CD4-positive, alpha-beta T cell treated with Interleukin-6 at 100 ng/mL for 8 hours (primary cell): ENCODE results near the gene TNS3.
"Not testable (repeated sequence)": the region's sequence is repeated elsewhere in the genome, so short reads cannot be mapped to it uniquely, and the experiment has no call there.

Source experiments
- DNase-seq: peaks from one replicate; pipeline ENCODE4 v3.0.0-alpha.2; 2020; ENCODE audit warnings: mixed read lengths, low spot score

TNS3 gene

DNA sequence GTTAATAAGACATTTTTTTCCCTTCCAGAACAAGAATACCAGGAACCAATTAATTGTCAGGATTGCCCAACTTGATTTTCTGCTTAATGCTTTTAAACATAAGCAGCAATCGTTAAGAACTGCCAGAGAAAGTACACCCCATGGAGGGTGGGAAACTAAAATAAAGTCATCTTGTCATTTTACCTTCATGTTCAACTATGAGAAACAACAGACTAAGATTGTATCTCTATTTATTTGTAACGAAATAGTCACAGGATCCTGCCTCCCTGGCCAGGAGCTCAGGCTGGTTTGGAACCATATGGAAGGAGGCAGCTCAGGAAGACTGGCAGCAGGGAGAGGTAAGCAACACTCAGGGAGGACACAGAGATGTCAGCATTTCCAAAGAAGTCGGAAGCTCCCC, 129.6 kb downstream of the TNS3 start:
- no peak for DNase-seq

DNA sequence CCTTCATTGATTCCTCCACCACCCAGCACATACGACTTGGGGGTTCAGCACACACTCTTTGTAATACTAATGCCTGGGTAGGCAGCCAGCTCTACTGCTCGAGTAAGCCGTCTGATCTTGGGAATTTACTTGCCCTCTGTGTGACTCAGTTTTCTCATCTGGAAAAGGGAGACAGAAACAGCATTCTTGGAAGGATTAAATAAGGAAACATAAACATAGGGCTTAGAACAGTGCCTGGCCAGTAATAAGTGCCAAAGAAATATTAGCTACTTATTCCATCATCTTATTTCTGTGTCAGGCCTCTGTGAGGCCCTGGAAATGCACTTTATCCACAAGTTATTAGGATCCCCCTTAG, 130.1 kb downstream of the TNS3 start:
- no peak for DNase-seq

DNA sequence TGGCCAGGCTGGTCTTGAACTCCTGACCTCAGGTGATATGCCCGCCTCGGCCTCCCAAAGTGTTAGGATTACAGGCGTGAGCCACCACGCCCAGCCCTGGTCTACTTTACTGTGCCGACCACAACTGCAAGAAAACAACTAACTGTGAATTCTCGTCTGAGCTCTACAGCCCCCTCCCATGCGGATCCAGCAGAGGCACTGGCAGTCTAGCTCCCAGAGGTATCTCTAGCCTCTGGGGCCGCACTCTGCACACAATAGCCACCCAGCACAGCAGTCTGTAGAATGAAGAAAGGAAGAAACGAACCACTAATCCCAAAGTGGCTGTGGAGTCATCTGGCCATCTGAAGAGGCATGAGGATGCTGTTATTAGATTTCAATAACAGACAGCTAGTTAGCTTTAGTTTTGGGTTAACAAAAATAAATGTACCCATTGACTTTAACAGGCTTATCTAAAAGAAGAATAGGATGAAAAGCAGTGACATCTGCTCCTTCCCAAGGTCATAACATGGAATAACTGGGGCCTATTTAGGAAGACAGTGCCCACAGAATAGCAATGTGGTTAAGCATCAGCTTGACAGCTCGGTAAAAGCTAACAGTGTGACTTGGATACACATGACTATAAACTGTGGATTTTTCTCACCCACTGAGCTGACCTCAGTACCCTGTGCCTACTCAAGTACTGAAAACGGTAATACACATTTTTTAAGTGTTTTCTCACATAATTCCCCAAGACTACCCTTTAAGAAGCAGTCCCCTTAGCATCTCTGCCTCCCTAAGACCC, 131.9 kb downstream of the TNS3 start:
- DNase-seq: no peak

DNA sequence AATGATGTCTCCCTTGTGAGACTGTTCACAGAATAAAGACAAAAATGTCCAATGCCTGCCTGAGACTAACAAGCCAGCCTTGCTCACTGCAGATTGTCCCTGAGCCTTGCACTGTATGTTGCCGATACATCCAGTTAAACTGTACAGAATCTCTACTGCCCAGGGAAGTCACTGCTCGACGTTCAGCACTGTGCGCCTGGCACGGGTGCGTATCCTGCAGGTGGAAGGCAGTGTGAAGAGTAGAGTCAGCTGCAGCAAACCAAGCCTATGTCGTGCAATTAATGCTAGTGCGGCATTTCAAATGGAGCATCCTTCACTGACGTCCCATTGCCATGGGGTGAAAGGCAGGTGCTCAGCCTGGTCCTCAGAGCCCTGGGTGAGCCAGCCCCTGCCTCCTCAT, 132.9 kb downstream of the TNS3 start:
- no peak for DNase-seq

DNA sequence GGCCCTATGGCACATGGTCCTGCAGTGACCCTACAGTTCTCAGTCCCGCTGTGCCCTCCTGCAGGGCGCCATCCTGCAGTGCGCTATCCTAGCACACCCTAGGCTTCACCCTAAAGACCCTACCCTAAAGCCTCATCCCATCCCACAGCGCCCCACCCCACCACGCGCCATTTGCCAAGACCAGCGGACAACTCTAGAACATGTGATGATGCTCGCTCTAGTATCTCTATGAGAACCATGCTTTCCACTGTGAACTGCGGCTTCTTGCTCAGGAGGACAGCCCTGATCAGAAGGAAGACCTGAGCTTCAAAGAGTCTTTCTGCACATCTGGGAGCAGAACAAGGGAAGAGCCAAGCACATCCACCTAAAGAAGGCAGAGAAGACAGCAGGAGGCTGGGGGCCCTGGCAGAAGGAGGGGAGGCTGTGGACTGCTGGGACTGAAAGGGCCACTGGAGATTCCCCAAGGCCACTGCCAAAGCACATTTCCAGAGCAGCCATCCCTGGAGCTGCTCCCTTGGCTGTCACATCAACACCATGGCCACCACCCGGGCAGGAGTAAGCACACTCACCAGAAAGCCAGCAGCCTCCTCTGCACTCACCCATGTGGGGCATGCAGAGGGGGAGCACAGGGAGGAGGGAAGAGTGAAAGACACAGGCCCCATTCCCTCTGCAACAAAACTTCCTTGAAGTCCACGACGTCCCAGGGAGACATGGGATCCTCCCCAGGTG, 134.1 kb downstream of the TNS3 start:
- DNase-seq: no peak

DNA sequence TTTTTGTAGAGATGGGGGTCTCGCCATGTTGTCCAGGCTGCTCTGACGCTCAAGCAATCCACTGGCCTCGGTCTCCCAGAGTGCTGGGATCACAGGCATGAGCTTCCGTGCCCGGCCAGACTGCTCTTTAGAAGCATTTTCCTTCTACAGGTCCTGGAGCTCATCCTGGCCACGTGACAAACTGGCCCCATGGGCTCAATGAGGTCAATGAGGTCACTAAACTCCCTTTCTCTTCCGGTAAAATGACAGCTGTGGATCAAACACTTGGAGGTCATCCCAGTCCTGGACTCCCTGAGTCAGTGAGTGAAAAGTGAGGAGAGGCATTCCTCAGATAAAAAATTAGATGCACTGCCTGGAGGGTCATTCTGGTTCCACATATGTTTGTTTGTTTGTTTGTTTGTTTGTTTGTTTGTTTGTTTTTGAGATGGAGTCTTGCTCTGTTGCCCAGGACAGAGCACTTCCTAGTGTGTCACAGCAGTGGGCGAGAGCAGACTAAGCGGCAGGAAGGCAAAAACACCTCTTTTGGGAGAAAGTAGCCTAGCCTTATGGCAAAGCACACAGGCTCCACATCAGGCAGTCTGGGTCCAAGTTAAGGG, 134.9 kb downstream of the TNS3 start:
- no peak for DNase-seq

DNA sequence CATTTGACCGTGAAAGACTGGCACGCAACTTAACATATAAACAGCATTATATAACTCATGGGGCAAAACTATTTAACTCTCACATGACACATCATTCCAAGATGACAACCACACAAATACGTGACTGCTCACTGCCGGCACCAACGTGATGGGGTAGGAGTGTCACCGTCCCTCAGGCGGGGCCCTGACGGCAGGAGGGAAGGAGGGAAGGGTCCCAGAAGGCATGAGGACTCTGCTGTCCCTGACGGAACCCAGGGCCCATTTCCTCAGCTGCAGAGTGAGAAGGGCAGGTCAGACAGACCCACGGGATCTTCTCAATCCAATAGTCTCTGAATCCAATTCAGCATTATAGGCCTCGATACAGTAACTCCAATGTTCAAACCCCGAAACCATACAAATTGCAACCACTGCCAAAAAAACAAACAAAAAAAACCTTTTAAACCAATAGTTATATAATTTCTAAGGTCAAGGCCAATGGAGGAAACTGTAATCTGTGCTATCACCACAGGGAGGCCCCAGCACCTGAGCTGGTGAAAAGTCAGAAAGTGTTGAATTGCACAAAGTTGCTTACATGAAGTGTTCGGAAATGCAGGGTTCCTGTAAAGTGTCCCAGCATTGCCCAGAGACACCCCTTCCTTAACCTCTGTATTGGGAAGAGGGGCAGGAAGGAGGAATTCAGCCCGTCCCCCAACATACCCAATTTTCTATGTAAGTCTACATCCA, 137.4 kb downstream of the TNS3 start:
- DNase-seq: no peak

DNA sequence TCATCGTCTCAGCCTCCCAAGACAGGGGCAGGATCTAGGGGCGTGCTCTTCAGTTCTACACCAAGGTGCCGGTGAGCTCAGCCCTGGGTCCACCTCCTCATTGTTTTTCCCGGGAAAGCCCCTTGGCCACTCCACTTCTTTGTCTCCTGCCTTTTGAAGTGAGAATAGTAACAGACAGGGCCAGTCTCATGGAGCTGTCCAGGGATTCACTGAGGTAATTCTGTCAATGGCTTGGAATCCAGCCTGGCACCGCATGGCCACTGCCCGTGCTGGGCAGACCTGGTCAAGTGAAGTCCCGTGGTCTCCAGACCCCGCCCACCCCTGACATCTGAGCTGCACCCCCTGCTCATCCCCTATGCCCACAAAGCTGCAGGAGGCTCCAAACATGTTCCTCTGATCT, 138.9 kb downstream of the TNS3 start:
- no peak for DNase-seq

DNA sequence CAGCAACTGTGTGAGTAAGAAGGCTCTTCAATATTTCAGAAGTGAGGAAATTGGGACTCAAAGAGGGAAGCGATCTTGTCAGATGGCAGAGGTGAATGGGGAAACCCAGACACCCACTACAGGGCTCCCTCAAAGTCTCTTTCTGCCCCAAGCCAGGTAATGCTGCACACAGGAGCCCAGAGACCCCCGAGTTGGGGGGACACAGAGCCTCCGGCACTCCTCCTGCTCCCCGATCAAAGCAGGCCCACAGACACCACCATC, 139.4 kb downstream of the TNS3 start:
- DNase-seq: no peak

DNA sequence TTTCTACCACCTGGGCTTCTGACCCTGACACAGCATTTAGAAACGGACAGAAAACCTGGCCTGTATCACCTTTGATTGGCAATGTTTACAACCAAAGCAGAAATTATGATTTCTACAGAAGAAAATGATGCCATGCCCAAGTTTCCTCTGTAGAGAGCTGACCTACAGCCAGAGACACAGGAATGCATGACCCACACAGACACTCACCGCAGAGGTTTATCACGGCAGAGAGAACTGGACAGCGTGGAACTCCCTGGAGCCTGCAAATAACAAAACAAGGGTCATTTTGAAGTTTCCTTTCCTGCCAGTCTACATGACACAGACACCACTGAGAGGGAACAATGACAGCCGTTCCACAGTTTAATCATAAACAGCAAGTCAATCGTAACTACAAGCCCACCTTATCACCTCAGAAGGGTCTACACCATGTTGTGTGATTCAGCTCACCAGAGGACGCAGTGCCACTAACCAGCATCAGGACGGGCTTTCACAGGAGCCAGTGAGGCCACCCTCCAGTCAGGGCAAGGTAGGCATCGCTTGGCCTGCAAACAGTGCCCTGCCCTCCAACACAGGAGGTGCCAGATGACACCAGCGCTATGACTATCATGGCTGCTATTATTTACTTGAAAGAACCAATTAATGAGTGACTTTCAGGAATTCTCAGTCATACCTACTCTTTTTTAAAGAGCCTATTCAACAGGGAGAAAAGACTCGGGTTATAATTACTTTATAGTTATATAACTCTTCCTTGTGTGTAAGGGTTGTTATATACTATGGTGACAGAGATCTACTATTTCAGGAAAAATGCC, 139.9 kb downstream of the TNS3 start:
- no peak for DNase-seq

DNA sequence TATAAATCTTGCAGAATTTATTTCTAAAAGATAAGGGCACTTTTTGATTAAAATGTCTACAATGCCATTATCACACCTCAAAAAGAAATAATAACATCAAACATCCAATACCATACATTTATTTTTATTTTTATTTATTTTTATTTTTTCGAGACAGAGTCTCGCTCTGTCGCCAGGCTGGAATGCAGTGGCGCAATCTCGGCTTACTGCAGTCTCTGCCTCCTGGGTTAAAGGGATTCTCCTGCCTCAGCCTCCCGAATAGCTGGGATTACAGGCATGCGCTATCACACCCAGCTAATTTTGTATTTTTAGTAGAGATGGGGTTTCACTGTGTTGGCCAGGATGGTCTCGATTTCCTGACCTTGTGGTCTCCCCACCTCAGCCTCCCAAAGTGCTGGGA, 140.9 kb downstream of the TNS3 start:
- not testable (repeated sequence) for DNase-seq

DNA sequence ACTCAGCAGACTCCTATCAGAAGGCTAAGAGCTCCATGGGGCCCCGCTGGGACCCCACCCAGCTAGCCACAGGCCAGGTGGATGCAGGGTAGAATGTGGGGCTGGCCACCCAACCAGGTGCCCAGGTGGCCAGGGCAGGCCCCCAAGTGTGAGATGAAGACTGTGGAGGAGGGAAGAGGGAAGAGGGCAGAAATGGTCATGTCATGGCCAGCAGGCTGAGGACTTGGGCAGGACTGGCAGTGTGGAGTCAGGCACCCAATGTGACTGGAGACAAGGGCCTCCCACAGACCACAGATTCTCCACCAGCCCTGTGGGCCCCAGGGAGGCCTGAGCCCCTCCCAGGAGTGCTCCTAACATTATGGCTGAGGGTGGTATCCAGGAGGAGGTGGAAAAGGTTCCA, 141.6 kb downstream of the TNS3 start:
- no peak for DNase-seq

DNA sequence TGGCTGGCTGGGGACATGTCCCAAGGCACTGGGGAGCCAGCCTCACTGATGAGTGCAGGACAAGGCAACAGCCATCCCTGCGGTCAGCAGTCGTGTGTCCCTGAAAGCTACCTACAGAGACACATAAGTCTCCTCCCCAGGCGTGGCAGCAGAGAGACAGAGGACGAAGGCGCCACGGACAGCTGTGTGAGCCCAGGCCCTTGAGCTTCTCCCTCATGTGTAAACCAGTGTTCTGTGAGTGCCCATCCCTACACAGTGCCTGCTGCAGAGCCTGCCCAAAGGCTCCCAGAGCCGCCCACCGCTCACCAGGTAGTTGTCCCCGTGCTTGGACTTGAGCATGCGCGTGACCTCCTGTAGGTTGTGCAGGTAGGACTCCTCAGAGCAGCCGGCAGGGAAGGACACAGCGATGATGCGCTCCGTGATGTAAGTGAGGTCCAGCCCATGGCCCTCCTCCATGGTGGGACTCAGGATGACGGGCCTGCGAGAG, 142.7 kb downstream of the TNS3 start:
- no peak for DNase-seq

DNA sequence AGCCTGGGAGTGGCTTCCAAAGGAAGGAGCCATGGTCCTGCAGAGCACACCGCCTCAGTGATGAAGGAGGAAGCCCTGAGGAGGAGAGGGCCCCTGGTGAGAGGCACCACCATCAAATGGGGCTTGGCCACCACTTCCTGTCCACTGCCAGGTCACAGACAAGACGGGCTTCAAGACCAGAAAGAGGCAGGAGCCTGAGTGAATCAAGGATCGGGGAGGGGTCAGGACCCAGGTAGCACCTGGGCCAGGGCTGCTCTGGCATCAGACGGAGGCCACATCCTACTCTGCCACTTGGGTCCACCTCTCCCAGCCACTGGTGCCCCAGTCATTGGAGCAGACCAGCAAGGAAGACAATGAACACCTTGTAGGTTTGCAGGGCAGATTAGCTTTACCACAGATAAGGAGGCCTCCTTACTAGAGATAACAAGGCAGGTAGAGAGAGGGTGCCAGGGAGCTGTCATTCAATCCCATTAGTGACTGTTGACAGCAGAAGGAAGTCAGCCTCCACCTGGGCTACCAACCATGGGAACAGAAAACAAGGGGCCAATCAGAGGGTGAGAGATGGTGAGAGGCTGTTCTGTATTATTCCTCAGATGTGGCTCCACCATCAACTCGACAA, 143.4 kb downstream of the TNS3 start:
- DNase-seq: no peak

DNA sequence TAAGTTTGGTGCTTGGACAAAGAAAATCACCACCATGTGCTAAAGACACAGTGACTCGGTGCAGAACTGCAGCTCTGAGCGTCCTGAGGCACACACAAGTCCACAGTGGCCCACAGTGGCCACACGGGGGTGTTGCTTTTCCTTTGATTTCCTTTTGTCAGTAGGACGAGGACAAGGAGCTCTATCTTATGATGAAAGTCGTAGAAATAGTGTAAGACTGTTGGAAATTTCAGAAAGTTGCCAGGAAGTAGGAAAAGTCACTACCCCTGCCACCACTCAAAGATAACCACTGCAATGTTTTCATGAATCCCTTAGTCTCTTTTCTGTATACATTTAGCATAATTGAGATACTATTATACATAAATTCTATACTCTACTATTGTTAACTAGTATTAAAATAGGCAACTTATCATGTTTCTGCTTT, 146.0 kb downstream of the TNS3 start:
- DNase-seq: no peak

DNA sequence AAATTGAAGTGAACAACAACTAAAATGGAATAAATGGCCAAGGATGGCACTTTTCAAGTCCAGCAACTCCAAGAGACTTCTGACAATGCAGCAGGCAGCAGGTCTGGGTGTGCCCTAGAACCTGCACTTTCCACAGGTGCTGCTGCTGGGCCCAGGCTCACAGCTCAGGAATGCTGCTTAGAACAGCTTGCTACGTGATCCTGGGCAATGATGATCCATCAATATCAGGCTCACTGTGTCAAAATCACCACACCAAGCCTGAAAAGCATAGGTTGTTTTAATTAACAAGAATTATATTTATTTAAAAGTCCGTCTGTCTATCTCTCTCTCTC, 148.4 kb downstream of the TNS3 start:
- DNase-seq: no peak

DNA sequence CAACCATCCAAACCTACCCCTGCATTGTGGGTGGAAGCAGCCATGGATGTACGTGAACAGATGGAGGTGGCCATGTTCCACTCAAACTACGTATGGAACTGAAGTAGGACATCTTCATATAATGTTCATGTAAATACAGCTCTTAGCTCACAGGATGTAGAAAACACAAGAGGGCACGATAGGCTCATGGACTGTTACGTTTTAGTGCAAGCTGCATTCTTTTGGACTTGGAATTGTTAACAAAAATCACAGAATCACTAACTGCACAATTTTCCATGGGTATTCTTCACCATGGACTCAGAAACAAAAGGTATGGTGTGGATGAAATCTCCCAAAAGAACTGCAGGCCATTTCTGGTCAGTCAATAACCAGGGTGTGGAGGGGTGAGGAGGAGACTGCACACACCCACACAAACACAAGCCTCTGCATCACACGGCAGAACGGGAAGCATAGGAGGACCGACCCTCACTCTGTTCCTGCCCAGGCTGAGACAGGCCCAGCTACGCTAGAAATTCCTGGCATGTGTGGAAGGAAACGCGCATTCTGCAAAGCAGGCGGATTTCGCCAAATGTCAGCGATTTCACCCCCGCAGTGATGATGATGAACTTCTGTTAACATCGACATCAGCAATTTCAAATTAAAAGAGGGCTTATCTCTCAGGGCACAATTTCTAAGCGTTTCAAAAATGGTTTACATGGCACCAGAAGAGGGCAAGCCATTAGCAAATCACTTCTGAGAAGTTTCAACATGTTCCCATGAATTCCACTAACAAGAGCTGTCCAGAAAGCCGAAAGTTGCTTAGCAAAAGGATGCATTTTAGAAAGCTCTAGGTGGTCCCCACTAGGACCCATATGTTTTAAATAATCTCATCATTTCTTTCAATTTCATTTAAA, 149.0 kb downstream of the TNS3 start:
- no peak for DNase-seq

DNA sequence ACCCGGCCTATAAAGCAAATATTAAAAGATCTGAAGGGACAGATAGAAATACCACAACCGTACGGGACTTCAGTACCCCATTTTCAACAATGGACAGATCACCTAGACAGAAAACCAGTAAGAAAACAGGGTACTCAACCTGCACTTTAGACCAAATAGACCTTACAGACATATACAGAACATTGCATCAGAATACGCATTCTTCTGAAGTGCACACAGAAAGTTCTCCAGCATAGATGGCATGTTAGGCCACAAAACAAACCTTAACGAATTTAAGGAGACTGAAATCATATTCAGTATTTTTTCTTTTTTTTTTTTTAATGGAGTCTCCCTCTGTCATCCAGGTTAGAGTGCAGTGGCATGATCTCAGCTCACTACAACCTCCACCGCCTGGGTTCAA, 151.5 kb downstream of the TNS3 start:
- no peak for DNase-seq

DNA sequence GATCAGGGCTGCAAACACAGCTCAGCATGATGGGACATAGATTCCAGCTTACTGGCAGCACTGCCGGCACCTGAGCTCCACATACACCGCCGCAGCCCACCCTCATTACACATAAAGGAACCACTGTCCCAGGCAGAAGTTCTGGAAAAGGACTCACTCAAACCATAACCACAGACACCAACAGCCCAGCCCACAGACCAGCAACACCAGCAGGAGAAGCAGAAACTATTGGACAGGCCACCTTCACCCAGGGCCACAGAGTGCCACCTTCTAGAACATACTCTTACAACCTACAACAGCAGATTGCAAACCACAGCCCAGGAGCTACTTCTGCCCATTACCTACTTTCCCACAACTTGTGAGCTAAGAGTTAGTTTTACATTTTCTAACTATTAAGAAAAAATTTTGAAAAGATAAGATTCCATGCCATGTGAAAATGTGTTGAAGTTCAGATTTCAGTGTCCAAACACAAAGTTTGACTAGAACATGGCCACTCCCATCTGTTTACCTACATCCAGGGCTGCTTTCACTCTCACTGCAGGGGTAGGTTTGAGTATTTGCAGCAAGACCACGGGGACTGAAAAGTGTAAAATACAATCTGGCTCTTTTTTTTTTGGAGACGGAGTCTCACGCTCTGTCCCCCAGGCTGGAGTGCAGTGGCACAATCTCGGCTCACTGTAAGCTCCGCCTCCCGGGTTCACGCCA, 153.0 kb downstream of the TNS3 start:
- DNase-seq: no peak
